Panc1 (cell line): Measurements from ENCODE around the gene RGS6. TPM values are rescaled to one million over a fixed set of nuclear protein-coding genes. Genes with fewer than 3 reads are reported as not detected.
A peak's percentile ranks its signal among the peaks of the same experiment; 100 is the strongest.

Experiments used
- ATAC-seq: fragments of 200-7000 bp; cut with Tn5 transposase; 2 replicates; pipeline ENCODE4 v1.9.1; 2020; ENCODE audit warnings: mild to moderate bottlenecking, moderate library complexity
- BruUV-seq: library from RNA; stranded (reverse); fragments of 400-500 nt; replicated peaks from 2 replicates; lab custom pipeline; 2021; lab: Mats Ljungman, UMichigan
- CTCF ChIA-PET: fragments of 300-600 bp; sonication (Branson Sonifier 250); formaldehyde crosslinking; loops from one replicate; lab custom pipeline; 2022; ENCODE audit warnings: antibody characterized with exemption; lab: Charles Lee
- POLR2A ChIA-PET: fragments of 300-600 bp; sonication (Branson Sonifier 250); formaldehyde crosslinking; loops from one replicate; lab custom pipeline; 2022; ENCODE audit warnings: antibody characterized with exemption; lab: Charles Lee
- DNase-seq: peaks from one replicate; pipeline ENCODE4 v3.0.0-alpha.2; 2010; ENCODE audit warnings: low read depth, low spot score
- H3K27ac ChIP-seq: 2 replicates; pipeline ENCODE4 v1.5.1; 2011; ENCODE audit warnings: mild to moderate bottlenecking, low read length, inconsistent platforms
- H3K27me3 ChIP-seq: fragments of 200-500 bp; sonication (Bioruptor generic); 2 replicates; pipeline ENCODE4 v1.6.0; 2014; ENCODE audit warnings: low read length, inconsistent platforms; ENCODE audit not compliant: control insufficient read depth, insufficient read depth
- H3K36me3 ChIP-seq: fragments of 200-500 bp; sonication (Bioruptor generic); 2 replicates; pipeline ENCODE4 v1.5.1; 2014; ENCODE audit warnings: inconsistent platforms, mild to moderate bottlenecking, low read length, moderate library complexity; ENCODE audit not compliant: control insufficient read depth, insufficient read depth
- H3K4me1 ChIP-seq: 2 replicates; pipeline ENCODE4 v1.5.1; 2011; ENCODE audit warnings: inconsistent platforms, mild to moderate bottlenecking, low read length, moderate library complexity; ENCODE audit not compliant: control insufficient read depth, insufficient read depth
- H3K4me3 ChIP-seq, 2 experiments: 2 replicates each; pipeline ENCODE4 v1.5.1; 2011 to 2012; ENCODE audit warnings: low read depth in 2 of 2, low read length in 2 of 2, mild to moderate bottlenecking in 2 of 2, inconsistent platforms in 1 of 2, moderate library complexity in 1 of 2
- H3K9me3 ChIP-seq: fragments of 200-500 bp; sonication (Bioruptor generic); 2 replicates; pipeline ENCODE4 v1.5.1; 2014; ENCODE audit warnings: low read depth, mild to moderate bottlenecking, inconsistent platforms, low read length, moderate library complexity; ENCODE audit not compliant: control insufficient read depth, insufficient read depth
- CTCF ChIP-seq: fragments of 450-650 bp; IDR thresholded peaks from 2 replicates; pipeline ENCODE4 v1.5.1; 2017; ENCODE audit warnings: mild to moderate bottlenecking
- POLR2AphosphoS5 ChIP-seq: IDR thresholded peaks from 2 replicates; pipeline ENCODE4 v1.6.1; 2012; ENCODE audit warnings: mild to moderate bottlenecking, low read depth, low read length, moderate library complexity
- REST ChIP-seq, 2 experiments: IDR thresholded peaks; 2 replicates each; pipeline ENCODE4 v1.6.1; 2011 to 2012; ENCODE audit warnings: low read depth in 2 of 2, control low read depth in 1 of 2, low read length in 1 of 2, mild to moderate bottlenecking in 1 of 2, moderate library complexity in 1 of 2; ENCODE audit not compliant: insufficient read depth in 1 of 2
- SIN3A ChIP-seq: IDR thresholded peaks from 2 replicates; pipeline ENCODE4 v1.6.1; 2012; ENCODE audit warnings: low read depth, mild to moderate bottlenecking, low read length, moderate library complexity, borderline replicate concordance; ENCODE audit not compliant: insufficient read depth
- in situ Hi-C: cut with HindIII; loops from 2 replicates; pipeline ENCODE4 v1.10.0; 2016; ENCODE audit warnings: low sequenced_read_pairs, low pct_unique_long_range_greater_than_20kb
- intact Hi-C: fragments of 100-400 bp; cut with micrococcal nuclease; formaldehyde crosslinking; loops from one replicate; pipeline ENCODE4 v1.10.0; 2022; ENCODE audit not compliant: unreplicated experiment
- total RNA-seq: library from RNA; stranded (reverse); gene quantifications from one replicate; pipeline ENCODE4 v1.2.1, GENCODE V29; 2021; ENCODE audit not compliant: unreplicated experiment

RGS6 gene
- total RNA-seq, 1 experiment from 2014 or later: not detected

GRCh38 chr14:72291908-72292688, 359.9 kb downstream of the RGS6 start:
- BruUV-seq: no TSS peak
- Histone ChIP-seq H3K27ac (no peak overlapping the region), H3K9me3 (no peaks in the 10 kb centered on the region), H3K36me3 (no peaks in the 10 kb centered on the region), H3K4me3 (no peak overlapping the region), H3K27me3 (no peaks in the 10 kb centered on the region), H3K4me1 (no peaks in the 10 kb centered on the region)
- POLR2A ChIA-PET: no interaction called here
- in situ Hi-C loops (no loop called here), intact Hi-C loops (no loop called here)
- no peak for ATAC-seq
- no peak for TF ChIP-seq REST (IDR thresholded peaks at IDR 0.05; ENCODE audit: insufficient read depth in 1 of 2, low read depth in 2 of 2, low read length in 1 of 2)
- no peak for TF ChIP-seq POLR2AphosphoS5
- TF ChIP-seq CTCF: peak; percentile 50
- DNase-seq: peak; percentile 15
- CTCF ChIA-PET: no interaction called here

- no peaks in the 10 kb centered on the region for H3K36me3 ChIP-seq
- ChIA-PET CTCF (no interaction called here), POLR2A (no interaction called here)
- no peak for TF ChIP-seq SIN3A
- TF ChIP-seq CTCF: peak; percentile 19
- H3K9me3 ChIP-seq: no peaks in the 10 kb centered on the region
- no peak for DNase-seq
- intact Hi-C loops (no loop called here), in situ Hi-C loops (no loop called here)
- no TSS peak for BruUV-seq
- no peak overlapping the region for H3K27ac ChIP-seq
- ATAC-seq: no peak
- no peak overlapping the region for H3K4me3 ChIP-seq
- H3K27me3 ChIP-seq: no peaks in the 10 kb centered on the region
- H3K4me1 ChIP-seq: no peaks in the 10 kb centered on the region
Measured at GRCh38 chr14:72292689-72293024, 360.4 kb downstream of the RGS6 start.
